DND-41 (cell line): ENCODE measurements around the gene CCL2.

Source experiments
- CTCF ChIP-seq: IDR thresholded peaks from 2 replicates; pipeline ENCODE4 v1.5.1; 2012; ENCODE audit warnings: borderline replicate concordance, low read length, moderate library complexity, mild to moderate bottlenecking; ENCODE audit not compliant: poor library complexity, severe bottlenecking; ENCODE audit errors: extremely low read depth
- EZH2 ChIP-seq: IDR thresholded peaks from 3 replicates; pipeline ENCODE4 v1.6.1; 2012; ENCODE audit warnings: borderline replicate concordance, low read depth, mild to moderate bottlenecking, moderate library complexity, low read length, inconsistent platforms; ENCODE audit not compliant: severe bottlenecking

- no peak for TF ChIP-seq CTCF
- no peak for TF ChIP-seq EZH2
Measured at GRCh38 chr17:34255841-34256240, 756 bp downstream of the CCL2 start.
